IPS-20b (cell line): Measurements from ENCODE around the gene AP3B1.

ENCODE experiments used
- H3K27ac ChIP-seq: one replicate; pipeline ENCODE4 v1.5.1; 2013; ENCODE audit warnings: low read length
- H3K27me3 ChIP-seq: 2 replicates; pipeline ENCODE4 v1.6.1; 2013; ENCODE audit warnings: mild to moderate bottlenecking, low read length, inconsistent platforms; ENCODE audit not compliant: insufficient read depth
- H3K36me3 ChIP-seq: 2 replicates; pipeline ENCODE4 v1.6.1; 2013; ENCODE audit warnings: low read depth, mild to moderate bottlenecking, inconsistent platforms, low read length, moderate library complexity; ENCODE audit not compliant: insufficient read depth
- H3K4me1 ChIP-seq: 2 replicates; pipeline ENCODE4 v1.6.1; 2013; ENCODE audit warnings: mild to moderate bottlenecking, control low read depth, inconsistent platforms, low read length, moderate library complexity; ENCODE audit not compliant: insufficient read depth
- H3K4me3 ChIP-seq: 2 replicates; pipeline ENCODE4 v1.5.1; 2013; ENCODE audit warnings: mild to moderate bottlenecking, low read length, inconsistent platforms
- H3K9ac ChIP-seq: 2 replicates; pipeline ENCODE4 v1.6.1; 2013; ENCODE audit warnings: low read depth, mild to moderate bottlenecking, inconsistent platforms, low read length, moderate library complexity
- H3K9me3 ChIP-seq: 2 replicates; pipeline ENCODE4 v1.6.1; 2013; ENCODE audit warnings: mild to moderate bottlenecking, low read depth, low read length, inconsistent platforms; ENCODE audit not compliant: insufficient read depth

Gene AP3B1

DNA sequence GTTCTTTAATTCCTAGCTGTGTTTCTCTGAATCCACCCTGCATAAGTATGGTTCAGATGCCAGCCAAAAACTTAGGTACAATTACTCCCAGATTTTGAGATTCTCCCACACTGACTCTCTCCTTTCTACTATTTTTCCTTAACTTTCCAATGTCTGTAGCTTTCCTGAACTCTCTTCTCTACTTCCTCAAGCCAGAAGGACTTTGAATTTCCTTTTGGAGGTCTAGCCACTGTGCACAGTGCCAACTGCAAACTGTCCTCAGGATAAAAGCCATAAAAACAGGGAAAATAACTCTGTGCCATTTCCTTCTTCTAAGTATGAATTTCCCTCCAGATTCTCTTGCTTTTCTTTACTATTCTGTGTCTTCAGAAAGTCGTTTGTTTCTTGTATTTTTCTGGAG, 157.2 kb downstream of the AP3B1 start:
- no peaks in the 10 kb centered on the region for H3K27me3 ChIP-seq
- no peak overlapping the region for H3K9ac ChIP-seq
- H3K27ac ChIP-seq, result no peak overlapping the region
- no peaks in the 10 kb centered on the region for H3K4me1 ChIP-seq
- H3K4me3 ChIP-seq, result no peak overlapping the region
- H3K36me3 ChIP-seq, result 0 out of 2 replicates have a peak, but pooled peaks cover 22% of the 10 kb centered on the region
- H3K9me3 ChIP-seq, result no peaks in the 10 kb centered on the region

- H3K9ac ChIP-seq, result no peak overlapping the region
- H3K4me1 ChIP-seq, result no peaks in the 10 kb centered on the region
- no peaks in the 10 kb centered on the region for H3K27me3 ChIP-seq
- H3K9me3 ChIP-seq, result no peaks in the 10 kb centered on the region
- no peaks in the 10 kb centered on the region; the same call in 1 of the 2 replicates for H3K36me3 ChIP-seq
- no peak overlapping the region for H3K4me3 ChIP-seq
- no peak overlapping the region for H3K27ac ChIP-seq
Observed at GRCh38 chr5:78133423-78133822, 161.1 kb downstream of the AP3B1 start.

- Histone ChIP-seq H3K36me3 (no peaks in the 10 kb centered on the region; the same call in 1 of the 2 replicates), H3K27ac (no peak overlapping the region), H3K9ac (no peak overlapping the region), H3K4me1 (no peaks in the 10 kb centered on the region), H3K4me3 (no peak overlapping the region), H3K27me3 (no peaks in the 10 kb centered on the region), H3K9me3 (no peaks in the 10 kb centered on the region)
Observed at GRCh38 chr5:78132507-78132906, 162.0 kb downstream of the AP3B1 start.

- Histone ChIP-seq H3K9me3 (no peaks in the 10 kb centered on the region), H3K27ac (no peak overlapping the region), H3K4me1 (no peaks in the 10 kb centered on the region), H3K9ac (no peak overlapping the region), H3K27me3 (no peaks in the 10 kb centered on the region), H3K36me3 (no peaks in the 10 kb centered on the region; the same call in 1 of the 2 replicates), H3K4me3 (no peak overlapping the region)
Observed at GRCh38 chr5:78129597-78129996, 164.9 kb downstream of the AP3B1 start.

DNA sequence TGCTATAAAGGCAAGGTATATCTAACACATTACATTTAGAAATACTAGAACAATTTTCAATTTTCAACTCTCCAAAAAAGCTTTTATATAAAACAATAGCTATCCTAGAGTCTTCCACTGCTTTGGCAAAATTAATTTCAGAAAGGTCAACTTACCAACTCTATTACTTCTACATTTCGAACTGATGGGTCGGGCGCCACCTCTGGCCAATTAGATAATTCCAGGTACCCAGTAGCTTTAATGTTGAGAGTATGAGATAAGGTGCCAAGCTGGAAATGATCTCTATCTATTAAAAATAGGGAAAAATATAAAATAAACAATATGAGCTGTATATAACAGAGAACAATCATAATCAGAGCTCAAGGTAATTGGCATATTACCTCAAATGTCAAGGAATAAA, 166.6 kb downstream of the AP3B1 start:
- Histone ChIP-seq H3K9ac (no peak overlapping the region), H3K27me3 (no peaks in the 10 kb centered on the region), H3K27ac (no peak overlapping the region), H3K4me1 (no peaks in the 10 kb centered on the region), H3K9me3 (no peaks in the 10 kb centered on the region), H3K36me3 (no peaks in the 10 kb centered on the region; the same call in 1 of the 2 replicates), H3K4me3 (no peak overlapping the region)

DNA sequence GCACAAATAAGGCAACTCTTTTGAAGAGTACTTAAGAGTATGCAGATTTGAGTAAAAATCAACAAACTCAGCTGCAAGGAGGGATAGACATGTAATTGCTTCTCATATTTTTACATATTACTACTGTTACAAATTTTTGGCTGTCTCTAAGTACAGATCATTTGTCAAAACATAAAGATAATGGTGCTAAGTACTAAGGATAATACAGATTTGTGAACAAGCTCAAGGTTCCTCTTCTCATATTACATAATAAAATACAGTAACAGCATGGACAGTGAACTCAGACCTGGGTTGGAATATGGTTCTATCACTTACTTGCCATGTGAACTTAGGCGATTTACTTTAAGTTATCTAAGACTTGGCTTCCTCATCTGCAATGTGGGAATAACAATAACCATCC, 168.0 kb downstream of the AP3B1 start:
- no peaks in the 10 kb centered on the region for H3K27me3 ChIP-seq
- no peaks in the 10 kb centered on the region for H3K4me1 ChIP-seq
- H3K27ac ChIP-seq, result no peak overlapping the region
- no peaks in the 10 kb centered on the region for H3K9me3 ChIP-seq
- no peak overlapping the region for H3K9ac ChIP-seq
- H3K4me3 ChIP-seq, result no peak overlapping the region
- H3K36me3 ChIP-seq, result no peaks in the 10 kb centered on the region; the same call in 1 of the 2 replicates

- Histone ChIP-seq H3K9ac (no peak overlapping the region), H3K27ac (no peak overlapping the region), H3K36me3 (peaks cover 29% of the 10 kb centered on the region), H3K9me3 (peaks cover 7% of the 10 kb centered on the region), H3K4me3 (no peak overlapping the region), H3K27me3 (no peaks in the 10 kb centered on the region), H3K4me1 (no peaks in the 10 kb centered on the region)
Observed at GRCh38 chr5:78116167-78116566, 178.3 kb downstream of the AP3B1 start.

DNA sequence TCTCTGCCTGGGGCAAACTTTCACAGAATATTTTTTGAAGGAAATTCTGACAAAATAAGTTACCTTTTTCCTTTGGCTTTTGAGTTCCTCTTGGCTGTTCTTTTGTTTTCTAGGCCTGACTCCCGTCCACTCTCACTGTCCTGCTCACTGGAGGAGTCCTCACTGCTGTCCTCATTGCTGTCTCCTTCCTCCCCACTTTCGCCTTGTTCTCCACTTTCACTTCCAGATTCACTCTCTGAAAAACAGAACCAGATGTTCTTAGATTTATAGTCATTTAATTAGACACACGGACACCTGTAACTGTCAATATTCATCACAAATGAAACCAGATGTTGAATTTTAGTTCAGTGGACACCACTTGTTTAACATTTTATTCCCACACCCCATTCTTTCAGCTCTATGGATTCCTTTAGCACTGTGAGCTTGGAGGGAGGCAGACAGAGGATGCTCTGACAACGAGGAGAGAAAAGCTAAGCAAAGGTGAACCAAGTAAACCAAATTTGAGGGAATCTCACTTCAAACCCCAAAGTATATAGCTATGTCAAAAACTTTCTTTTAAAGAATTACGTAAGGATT, 180.7 kb downstream of the AP3B1 start:
- H3K4me1 ChIP-seq, result no peaks in the 10 kb centered on the region
- H3K27me3 ChIP-seq, result no peaks in the 10 kb centered on the region
- H3K9me3 ChIP-seq, result peaks cover 7% of the 10 kb centered on the region
- no peak overlapping the region for H3K9ac ChIP-seq
- peaks cover 32% of the 10 kb centered on the region for H3K36me3 ChIP-seq
- H3K4me3 ChIP-seq, result no peak overlapping the region
- H3K27ac ChIP-seq, result no peak overlapping the region

DNA sequence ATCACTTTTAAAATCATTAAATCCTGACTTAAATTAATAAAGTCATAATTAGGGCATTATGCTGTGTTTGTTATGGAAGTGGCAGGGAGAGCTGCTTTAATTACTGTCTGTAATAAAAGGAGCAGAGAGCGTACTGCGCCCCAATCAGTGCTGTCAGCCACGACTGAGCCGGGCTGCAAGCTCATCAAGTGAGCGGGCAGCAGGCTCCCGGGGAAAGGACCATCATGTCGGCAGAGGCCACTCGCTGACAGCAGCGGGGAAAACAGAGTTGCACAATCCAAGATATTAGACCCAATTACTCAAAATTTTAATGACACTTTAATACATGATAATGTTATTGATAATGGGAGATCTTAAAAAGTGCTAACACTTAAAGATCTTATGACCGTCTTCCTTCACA, 181.6 kb downstream of the AP3B1 start:
- H3K9ac ChIP-seq, result no peak overlapping the region
- no peaks in the 10 kb centered on the region for H3K4me1 ChIP-seq
- no peak overlapping the region for H3K4me3 ChIP-seq
- H3K27me3 ChIP-seq, result no peaks in the 10 kb centered on the region
- H3K27ac ChIP-seq, result no peak overlapping the region
- H3K36me3 ChIP-seq, result peaks cover 31% of the 10 kb centered on the region
- peaks cover 3% of the 10 kb centered on the region; the same call in 1 of the 2 replicates for H3K9me3 ChIP-seq

DNA sequence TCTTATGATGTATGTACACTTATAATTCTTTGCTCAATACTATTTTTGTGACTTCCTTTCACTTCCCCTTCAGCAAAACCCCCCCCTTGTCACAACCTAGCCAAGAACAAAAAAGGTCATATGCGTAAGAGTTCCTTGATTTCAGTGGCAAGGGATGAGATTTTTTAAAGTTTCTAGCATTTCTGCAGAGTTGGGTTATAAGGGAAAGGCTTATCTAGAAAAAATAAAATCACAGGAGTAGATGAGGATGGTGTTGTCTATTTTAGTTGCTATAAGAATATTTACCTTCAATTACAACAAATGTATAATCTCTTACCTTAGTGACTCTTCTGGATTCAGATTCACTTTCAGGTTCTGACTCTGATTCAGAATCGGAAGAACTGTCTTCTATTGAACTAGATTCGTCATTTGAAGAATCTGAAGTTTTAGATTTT, 184.6 kb downstream of the AP3B1 start:
- no peaks in the 10 kb centered on the region for H3K4me1 ChIP-seq
- H3K9me3 ChIP-seq, result no peaks in the 10 kb centered on the region
- H3K4me3 ChIP-seq, result no peak overlapping the region
- H3K9ac ChIP-seq, result no peak overlapping the region
- H3K36me3 ChIP-seq, result peaks cover 26% of the 10 kb centered on the region
- no peaks in the 10 kb centered on the region for H3K27me3 ChIP-seq
- no peak overlapping the region for H3K27ac ChIP-seq

DNA sequence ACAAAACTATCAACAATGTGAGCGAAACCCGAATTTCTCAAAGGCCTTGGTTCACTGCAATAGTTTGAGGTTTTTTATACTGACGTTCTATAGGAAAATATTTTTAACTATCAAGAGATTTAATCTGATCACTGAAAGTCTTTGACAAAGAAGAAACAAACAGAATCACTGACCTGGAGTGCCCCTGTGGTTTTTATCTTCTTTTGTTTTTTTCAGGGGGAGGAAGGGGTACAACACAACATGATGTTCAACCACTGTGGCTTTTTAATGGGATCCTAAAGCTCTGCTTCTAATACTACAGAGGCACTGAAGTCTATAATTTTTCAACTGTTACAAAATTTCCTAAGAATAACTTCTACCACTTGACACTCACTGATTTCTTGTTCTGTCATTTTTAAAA, 185.9 kb downstream of the AP3B1 start:
- peaks cover 16% of the 10 kb centered on the region for H3K36me3 ChIP-seq
- no peaks in the 10 kb centered on the region for H3K4me1 ChIP-seq

DNA sequence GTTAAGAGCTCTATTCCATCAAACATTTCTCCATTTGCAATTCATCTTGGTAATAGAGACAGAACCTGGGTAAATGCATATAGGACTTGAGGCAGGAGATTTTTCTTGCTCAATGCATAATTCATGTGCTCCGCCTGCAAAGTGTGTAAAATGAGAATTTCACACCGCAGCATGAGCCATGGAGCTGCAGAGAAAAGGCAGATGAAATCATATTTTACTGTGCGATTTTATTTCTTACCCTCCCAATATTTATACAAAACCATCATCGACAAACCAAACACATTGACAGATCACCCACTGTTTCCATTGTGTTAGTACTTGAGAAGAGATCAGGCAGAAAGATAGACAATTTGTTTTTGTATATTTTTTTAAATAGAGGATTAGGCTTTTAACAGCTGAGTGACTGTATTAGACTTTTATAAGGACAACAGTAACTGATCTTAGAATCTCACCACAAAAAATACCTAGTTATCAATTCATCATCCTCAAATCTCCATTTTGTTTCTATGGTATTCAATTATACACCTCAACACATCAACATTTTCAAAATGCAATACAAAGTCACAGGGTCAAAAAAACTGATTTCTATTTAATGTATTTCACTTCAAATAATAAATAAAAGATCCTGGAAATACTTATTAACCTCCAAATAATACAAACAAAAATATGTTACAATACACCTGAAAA, 191.1 kb downstream of the AP3B1 start:
- H3K36me3 ChIP-seq, result peaks cover 29% of the 10 kb centered on the region
- H3K4me1 ChIP-seq, result no peaks in the 10 kb centered on the region

More for the DNA sequence above, 185.9 kb downstream of the AP3B1 start:
- H3K27me3 ChIP-seq, result no peaks in the 10 kb centered on the region
- H3K27ac ChIP-seq, result no peak overlapping the region
- H3K4me3 ChIP-seq, result no peak overlapping the region
- H3K9me3 ChIP-seq, result no peaks in the 10 kb centered on the region
- H3K9ac ChIP-seq, result no peak overlapping the region

More for the DNA sequence above, 191.1 kb downstream of the AP3B1 start:
- H3K27ac ChIP-seq, result no peak overlapping the region
- no peaks in the 10 kb centered on the region for H3K9me3 ChIP-seq
- no peak overlapping the region for H3K9ac ChIP-seq
- H3K4me3 ChIP-seq, result no peak overlapping the region
- H3K27me3 ChIP-seq, result no peaks in the 10 kb centered on the region
